NCI-H748 (cell line): Measurements from ENCODE around the gene PFN1.

Source experiments
- DNase-seq: peaks from one replicate; lab custom pipeline; 2025; ENCODE audit not compliant: unreplicated experiment; lab: John Stamatoyannopoulos, UW

PFN1 gene

DNA sequence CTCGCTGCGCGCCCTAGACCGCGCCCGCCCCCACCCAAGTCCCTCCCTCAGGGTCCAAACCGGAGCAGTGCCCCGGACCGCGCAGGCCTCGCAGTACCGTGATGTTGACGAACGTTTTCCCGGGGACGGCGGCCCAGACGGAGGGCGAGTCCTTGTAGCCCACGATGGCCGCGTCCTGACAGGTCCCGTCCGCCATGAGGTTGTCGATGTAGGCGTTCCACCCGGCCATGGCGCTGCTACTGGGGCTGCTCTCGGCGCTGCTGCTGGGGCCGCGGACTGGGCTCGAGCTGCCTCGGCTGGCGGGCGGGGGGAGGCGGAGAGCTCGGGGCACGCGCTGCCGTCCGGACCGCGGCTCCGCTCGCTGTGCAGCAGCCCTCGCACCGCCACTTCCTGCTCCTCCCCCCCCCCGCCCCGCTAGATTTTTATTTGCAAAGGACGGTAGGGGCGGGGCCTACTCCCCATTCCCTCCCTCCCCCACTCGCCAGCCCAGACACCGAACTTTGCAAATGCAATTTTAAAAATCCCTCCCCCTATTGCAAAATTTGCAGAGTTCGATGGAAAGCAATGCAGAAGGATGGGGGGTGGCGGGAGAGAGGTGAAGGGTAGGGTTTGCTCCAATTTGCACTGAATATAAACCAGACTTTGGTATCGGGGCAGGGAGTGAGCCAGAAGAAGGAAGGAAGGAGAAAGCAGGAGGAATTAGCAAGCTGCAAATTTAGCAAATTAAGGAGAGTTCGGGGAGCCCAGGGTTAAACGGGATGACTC, at the start of gene PFN1:
TSS of gene PFN1 (minus strand) at position 365 of the 765 bp plus-strand sequence. CDS start at position 229, 136 bp downstream.
- DNase-seq, result peak; percentile 91

DNA sequence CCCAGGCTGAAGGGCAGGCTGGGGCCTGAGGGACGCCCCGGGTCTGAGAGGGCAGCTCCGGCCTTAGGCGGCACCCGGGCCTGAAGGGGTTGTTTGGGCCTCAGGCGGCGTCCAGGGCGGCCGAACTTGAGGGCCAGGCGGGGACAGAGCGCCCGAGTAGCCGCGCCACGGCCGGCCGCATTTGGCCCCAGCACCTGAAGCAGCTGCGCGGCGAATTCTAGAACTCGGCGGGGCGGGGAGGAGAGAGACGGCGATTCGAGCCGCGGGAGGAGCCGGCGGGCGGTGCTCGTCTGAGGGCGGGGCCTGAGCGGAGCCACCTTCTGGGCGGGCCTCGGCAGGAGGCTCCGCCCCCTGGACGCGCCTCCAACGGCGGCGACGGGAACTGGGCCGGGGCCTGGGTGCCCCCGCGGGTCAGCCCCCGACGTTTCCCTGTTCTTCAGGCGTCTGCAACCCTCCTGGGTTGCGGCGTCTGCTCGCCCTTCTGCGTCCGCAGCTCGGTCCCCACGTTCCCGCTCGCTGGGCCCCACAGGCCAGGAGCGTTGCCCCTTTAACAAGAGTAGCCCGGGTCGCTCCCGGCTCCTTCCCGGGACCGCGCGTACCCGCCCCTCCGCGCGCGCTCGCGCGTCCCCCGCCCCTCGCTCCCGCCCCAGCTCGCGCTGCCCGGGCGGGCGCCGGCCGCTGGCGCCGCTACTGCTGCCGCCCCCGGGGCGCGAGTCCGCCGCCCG, 49.1 kb upstream of the PFN1 start, which contains the start of the genes INCA1 and KIF1C:
TSS of gene INCA1 (minus strand) at position 221 of the 725 bp plus-strand sequence. CDS start 3,085 bp downstream, outside the sequence.
TSS of gene KIF1C (plus strand) at position 649 of the 725 bp plus-strand sequence. CDS start 2,297 bp downstream, outside the sequence.
- DNase-seq, result peak; percentile 95

- DNase-seq, result no peak
Measured at GRCh38 chr17:4994081-4994595, 45.8 kb upstream of the PFN1 start.

DNA sequence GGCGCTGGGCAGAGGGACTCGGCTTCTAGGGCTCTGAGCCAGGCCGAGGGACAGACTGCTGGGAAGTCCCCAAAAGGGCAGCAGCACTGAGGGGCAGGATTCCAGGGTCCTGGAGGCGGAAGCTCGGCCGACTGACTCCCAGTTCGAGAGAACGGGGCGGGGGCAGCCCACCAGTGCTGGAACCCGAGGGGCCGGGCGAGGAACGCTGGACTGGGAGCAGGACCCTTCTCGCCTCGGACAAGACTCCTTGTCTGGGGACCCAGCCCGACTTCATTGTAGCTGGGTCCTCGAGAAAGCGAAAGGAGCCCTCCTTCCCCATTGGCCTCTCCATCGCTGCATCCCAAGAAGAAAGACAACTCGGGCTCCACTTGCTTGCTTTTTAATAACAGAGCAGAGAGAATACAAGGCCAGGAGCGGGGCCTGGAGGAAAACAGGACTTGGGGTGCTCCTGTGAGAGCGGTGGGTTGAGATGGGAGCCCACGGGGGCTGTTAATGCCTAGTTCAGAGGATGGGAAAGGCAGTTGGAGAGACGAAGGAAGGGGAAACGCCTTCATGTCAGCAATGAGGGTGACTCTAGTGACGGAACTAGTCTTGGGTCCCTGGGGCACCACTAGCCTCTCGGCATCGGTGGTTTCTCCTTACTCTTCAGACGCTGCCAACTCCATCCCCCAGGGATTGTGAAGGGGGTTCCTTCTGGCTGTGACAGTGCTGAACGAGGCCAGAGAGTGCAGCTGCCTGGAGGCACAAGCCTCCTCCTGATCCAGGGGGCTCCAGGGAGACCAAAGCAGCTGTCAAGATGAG, 39.6 kb upstream of the PFN1 start:
- DNase-seq, result no peak

- DNase-seq, result peak; percentile 89
Measured at GRCh38 chr17:4986951-4987766, 38.8 kb upstream of the PFN1 start, which contains the start of gene CAMTA2. CAMTA2 (minus strand) TSS chr17:4987675; CDS start chr17:4986222, 1,453 bp downstream.

GRCh38 chr17:4986403-4986802, 38.1 kb upstream of the PFN1 start:
- no peak for DNase-seq

- DNase-seq, result no peak
Measured at GRCh38 chr17:4982305-4982704, 34.0 kb upstream of the PFN1 start.

GRCh38 chr17:4980644-4981216, 32.4 kb upstream of the PFN1 start:
- peak; percentile 66 for DNase-seq

DNA sequence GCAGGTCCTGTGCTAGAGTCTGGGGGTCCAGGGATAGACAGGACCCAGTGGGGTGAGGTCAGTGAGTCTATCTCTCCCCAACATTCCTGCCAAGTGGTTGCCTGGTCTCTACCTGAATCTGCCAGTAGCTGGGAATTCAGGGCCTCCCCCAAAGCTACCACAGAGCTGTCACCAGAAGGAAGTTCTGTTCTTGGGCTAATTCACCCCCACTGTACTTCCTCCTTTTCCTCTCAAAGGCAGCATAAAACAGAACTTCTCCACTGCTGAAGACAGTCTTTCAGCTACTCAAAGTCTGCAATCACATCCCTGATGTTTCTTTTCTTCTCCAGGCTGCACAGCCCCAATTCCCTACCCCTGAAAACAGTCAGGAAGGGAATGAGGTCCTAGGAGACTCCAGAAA, 30.4 kb upstream of the PFN1 start:
- DNase-seq, result no peak

DNA sequence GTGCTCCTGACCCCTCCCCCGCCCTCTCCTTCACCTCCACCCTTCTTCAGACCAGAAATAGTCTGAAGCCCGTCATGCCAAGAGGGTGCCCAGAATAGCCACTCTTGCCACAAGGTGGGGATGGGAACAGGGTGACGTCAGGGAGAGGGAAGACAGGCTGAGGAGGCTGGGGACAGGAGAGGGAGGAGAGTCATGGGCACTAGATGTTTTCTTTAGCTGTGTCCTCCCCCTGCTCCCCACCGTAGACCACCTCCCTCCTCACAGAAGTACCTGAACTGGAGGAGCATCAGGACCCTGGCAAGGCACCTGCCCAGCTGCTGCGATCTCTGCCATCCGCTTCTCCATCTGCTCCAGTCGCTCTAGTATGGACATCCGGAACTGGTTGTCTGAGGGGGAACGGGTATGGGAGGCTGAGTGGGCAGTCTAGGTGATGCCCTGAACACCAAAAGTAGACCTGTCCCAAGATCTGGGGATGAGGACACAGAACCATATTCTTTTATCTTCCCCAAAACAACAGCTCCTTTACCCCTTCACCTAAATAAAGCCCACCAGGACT, 25.9 kb upstream of the PFN1 start:
- DNase-seq, result no peak

DNA sequence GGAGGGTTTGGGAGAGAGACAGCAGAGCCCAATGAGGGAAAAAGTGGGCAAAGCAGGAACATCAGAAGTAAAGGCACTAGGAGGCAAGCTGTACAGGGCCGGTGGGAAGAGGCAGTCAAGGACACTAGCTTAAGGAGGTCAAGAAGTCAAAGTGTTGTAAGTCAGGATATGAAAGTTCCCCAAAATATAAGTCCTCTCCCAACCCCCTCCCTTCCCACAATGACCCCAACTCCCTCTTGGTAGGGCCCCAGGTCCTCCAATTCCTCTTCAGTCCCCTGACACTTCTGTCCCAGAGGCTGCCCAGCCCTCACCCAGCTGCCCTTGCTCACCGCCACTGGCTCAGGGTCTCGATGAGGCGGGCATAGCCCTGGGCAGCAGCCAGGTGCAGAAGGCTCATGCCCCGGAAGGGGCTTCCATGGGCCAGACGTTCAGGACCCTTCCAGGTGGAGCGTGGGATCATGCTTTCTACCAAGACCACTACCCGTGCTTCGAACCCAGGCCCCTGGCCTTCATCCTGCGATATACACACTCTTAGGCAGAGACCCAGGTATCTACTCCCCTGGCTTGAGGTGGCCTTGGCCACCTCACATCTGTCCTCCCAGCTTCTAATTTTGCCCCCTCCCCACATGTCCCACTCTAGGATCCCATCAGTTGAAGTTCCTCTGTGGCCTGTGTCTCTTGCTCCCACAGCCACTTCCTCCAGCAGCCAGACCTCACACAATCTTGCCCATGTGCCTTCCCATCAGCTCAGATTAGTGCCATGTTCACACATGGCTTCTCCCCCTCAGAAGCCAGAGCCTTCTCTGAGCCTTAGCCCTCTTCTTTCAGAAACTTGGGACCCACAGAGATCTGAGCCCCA, 25.2 kb upstream of the PFN1 start:
- DNase-seq, result no peak

GRCh38 chr17:4972752-4973151, 24.4 kb upstream of the PFN1 start:
- no peak for DNase-seq

DNA sequence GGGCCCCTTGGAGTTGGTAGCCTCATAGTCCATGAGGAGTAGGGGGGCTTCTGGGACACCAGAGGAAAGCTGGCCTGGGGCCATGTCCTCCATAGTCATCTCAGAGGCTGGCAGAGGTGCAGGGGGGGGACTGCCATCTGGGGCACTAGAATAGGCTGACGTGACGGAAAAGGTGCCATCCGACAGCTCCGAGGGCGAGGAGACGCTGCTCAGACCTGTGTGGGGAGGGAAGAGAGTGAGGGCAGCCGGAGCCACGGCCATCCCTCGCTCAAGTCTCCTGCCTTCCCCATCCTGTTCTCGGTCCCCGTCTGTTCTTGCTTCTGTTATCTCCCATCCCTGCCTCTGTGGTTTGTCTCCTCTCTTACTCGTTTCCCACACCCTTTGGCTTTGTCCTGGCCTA, 24.0 kb upstream of the PFN1 start:
- no peak for DNase-seq

GRCh38 chr17:4971826-4972225, 23.5 kb upstream of the PFN1 start:
- no peak for DNase-seq

DNA sequence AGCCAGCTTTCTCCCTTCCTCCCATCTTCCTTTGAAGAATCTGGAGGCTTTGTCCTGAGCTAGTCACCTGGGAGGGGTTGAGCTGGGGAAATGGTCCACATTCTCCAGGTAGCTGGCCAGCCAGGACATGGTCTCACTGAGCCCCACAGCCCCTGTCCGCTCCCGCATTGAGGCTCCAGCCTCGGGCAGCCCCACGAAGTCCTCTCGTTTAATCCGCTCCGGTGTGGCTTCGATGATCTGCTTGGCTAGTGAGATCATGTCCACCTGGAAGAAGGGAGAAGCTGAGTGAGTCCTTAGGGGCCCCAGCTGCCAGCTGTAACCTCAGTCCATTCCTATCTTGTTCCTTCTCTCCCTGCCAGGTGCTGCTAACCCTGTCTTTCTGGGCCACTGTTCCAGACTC, 21.9 kb upstream of the PFN1 start:
- DNase-seq, result no peak

DNA sequence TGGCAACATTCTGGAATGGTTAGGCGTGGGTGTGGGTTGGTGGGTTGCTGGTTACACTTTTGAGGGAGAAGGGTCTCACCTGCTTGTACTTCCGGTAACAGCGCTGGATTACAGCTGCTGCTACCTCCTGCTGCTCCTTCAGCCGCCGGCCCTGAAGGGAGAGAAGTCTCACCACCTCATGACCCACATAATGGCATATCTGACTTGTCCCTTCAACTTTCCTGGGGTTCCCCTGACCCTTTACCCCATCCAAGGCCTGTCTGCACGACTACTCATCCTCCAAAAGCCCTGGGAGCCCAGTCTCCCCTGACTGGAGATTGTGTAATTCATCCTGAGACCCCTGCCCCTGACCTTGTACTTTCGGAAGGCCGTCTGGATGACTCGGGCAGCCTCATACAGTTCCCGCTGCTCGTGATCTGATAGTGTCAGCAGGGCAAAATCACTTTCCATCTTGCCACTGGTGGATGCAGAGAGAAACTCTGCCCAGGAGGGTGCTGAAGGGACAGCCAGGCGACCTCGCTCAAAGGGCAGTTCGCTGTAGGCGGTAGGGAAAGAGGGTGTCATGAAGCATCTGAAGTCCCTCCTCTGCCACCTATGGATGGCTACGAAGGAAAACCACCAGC, 21.3 kb upstream of the PFN1 start:
- no peak for DNase-seq

DNA sequence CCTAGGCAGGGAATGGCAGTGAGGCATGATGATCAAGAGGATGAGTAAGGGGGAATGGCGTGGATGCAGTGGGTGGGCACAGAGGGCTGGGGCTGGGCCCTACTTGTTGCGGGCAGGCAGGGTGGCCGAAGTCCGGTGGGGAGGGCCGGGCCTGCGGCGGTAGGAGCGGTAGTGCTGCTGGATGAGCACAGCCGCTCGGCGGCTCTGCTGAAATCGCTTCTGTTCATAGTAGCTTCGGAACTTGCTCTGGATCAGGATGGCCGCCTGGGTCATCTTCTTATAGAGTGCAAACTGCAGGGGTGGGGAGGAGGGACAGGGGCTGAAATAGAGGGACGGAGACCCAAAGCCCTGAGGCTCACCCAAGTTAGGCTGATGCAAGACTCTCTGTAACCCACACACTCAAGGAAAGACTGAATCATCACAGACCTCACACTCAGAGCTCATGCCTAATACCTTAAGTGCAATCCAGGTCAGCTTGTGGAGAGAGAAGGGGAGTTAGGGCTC, 20.8 kb upstream of the PFN1 start:
- no peak for DNase-seq

DNA sequence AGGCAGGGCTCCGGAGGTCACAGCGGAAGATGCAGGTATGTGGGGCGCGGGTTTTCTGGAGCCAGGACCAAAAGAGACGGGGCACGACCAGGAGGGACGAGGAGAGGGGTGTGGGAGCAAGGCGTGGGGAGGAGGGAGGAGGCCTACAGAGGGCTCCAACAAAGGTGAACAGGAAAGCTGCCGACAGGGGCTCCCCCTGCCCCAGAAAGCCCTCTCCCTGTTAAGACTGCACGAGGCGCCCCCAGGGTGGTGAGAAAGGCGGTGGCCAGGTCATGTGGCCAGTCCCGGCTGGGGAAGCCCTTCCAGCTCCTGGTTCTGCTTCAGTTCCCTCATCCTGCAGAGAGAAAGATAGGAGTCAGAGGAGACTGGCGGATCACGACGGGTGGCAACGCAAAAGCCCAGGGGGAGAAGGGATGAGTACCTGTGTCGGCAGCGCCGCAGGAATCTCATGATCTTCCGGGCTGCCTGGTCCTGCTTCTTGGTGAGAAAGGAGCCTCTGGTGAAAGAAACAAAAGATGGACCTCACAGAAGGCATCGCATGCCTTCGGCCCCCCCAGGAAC, 20.2 kb upstream of the PFN1 start:
- DNase-seq, result peak; percentile 46
